Cardiac septum (tissue), 1 donor: Measurements from ENCODE around the gene ENTPD2. TPM values are rescaled to one million over a fixed set of nuclear protein-coding genes. Genes with fewer than 3 reads are reported as not detected.

Experiments
- DNase-seq: peaks from one replicate; pipeline ENCODE4 v3.0.0-alpha.2; 2020; ENCODE audit warnings: low spot score
- intact Hi-C: fragments of 100-400 bp; cut with DNase I; formaldehyde crosslinking; loops from one replicate; pipeline ENCODE4 v1.14.0; 2022
- total RNA-seq: library from RNA; stranded (reverse); fragmentation: NEBNext Ultra II Directional; extraction: Animal tissue kit (Norgen Biotek cat#: 25700); gene quantifications from one replicate; pipeline ENCODE4 v1.2.1, GENCODE V29; 2021
- donor health status: DM: no; HTN: no; CAD: no.

Gene ENTPD2
- total RNA-seq, 1 donor from 2014 or later, result 0.92 TPM

GRCh38 chr9:137022662-137023008, 31.2 kb downstream of the ENTPD2 start:
- no peak for DNase-seq
- intact Hi-C loops, result no loop called here

DNA sequence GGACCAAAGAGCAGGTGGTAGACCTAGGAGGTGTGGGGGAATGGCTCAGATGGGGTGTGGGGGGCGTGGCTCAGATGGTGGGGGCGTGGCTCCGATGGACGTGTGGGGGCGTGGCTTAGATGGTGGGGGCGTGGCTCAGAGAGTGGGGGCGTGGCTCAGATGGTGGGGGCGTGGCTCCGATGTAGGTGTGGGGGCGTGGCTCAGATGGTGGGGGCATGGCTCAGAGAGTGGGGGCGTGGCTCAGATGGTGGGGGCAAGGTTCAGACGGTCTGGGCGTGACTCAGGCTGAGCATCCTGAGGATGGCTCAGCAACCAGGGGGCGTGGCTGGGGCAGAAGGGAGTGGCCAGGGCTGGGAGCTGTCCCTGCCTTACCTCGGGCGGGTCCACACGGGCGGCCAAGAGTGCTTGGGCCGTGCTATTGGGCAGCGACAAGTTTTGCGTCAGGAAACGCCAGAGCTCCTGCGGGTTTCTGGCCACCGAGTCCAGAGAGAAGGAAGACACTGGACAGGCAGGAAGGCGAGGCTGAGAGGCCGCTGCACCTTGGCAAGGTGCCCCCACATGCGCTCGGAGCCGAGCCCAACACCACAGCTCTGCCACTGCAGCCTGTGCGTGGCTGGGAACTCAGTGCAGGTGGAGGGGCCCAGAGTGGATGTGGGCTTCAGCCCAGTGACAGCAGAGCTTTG, 31.7 kb downstream of the ENTPD2 start:
- DNase-seq, result no peak
- intact Hi-C loops, result no loop called here

- no peak for DNase-seq
- intact Hi-C loops, result no loop called here
These were observed 32.3 kb downstream of the ENTPD2 start for GRCh38 chr9:137021568-137021978.

DNA sequence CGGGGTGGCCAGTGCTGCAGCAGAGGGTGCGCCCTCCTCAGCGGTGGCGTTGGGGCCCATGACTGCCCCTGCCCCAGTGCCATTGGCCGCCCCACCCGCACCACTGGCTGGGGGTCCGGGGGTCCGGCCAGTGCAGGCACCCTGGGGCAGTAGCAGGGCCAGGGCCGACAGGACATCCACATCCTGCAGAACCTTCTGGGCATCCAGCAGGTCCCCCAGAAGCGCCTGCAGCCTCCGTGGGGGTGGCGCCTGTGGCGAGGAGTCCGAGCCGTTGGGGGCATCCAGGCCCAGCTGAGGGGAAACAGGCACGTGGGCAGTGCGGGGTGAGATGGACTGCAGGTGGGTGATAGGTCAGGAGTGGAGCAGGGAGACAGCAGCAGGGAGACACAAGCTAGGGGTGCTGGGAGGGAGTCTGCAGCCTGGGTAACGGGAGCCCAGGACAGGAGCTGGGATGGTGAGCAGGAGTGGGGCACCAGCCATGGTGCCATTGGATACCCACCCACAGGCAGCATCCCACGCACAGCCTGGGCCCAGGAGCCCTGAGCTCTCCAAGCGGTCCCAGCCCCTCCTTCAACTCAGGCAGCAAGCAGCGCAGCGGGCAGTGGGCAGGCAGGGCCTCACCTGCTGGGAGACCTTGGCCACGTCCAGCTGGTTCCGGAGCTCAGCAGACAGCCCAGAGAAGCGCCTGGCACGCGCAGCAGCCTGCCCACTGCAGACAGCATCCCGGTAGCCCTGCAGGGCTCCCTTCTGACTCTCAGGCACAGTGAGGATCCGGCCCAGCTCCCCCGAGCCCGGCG, 32.9 kb downstream of the ENTPD2 start:
- intact Hi-C loops, result no loop called here

GRCh38 chr9:137019891-137020683, 33.8 kb downstream of the ENTPD2 start:
- intact Hi-C loops, result no loop called here

More for the DNA sequence above, 32.9 kb downstream of the ENTPD2 start:
- DNase-seq, result no peak

GRCh38 chr9:137018761-137019559, 34.9 kb downstream of the ENTPD2 start:
- no peak for DNase-seq
- intact Hi-C loops, result no loop called here

More at GRCh38 chr9:137019891-137020683, 33.8 kb downstream of the ENTPD2 start:
- no peak for DNase-seq

DNA sequence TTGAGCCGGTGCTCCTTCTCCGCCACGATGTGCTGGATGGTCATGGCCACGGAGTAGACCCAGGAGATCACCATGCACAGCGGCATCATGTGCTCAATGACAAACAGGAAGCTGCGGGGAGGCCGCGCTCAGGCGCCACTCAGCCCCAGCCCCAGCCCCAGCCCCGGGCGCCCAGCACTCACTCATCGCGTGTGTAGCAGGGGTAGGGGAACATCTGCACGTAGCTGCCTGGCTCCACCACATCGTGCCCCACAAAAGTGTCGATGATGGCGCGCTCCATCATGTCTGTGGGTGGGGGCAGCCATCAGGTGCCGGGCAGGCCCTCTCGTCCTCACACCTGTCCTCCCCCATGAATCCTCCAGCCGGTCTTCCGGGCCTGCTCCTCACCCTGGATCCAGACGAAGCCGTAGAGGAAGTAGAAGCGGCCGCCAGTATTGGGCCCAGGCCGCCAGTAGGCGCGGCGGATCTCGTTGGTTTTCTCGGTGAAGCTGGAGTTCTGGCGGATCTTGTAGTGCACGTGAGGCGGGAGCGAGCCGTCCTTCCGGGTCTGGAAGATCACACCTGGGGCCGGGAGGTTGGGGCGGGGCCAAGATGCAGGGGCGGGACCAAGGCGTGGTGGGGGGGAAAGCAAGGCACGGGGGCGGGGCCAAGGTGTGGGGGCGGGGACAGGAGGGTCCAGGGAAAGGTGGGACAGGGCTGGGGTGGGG, 35.9 kb downstream of the ENTPD2 start:
- intact Hi-C loops, result no loop called here
- no peak for DNase-seq

GRCh38 chr9:137017071-137017470, 36.8 kb downstream of the ENTPD2 start:
- intact Hi-C loops, result no loop called here
- no peak for DNase-seq

DNA sequence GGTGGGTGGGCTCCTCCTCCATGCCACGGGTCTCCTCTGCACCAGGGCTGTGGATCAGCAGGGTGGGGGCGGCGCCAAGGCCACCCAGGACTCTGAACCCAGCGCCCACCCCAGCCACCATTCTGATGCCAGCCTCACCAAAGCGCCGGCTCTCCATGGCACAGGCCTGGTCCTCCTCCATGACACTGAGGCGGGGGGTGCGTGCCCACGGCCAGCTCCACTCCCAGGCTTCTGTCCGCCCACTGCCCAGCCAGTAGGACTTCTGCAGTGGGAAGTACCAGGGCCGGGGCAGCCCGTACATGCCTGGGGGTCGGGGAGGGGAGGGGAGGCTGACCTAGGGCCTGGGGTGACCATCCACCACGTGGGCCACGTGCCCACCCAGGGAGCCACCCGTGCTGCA, 37.4 kb downstream of the ENTPD2 start:
- intact Hi-C loops, result no loop called here
- DNase-seq, result no peak

DNA sequence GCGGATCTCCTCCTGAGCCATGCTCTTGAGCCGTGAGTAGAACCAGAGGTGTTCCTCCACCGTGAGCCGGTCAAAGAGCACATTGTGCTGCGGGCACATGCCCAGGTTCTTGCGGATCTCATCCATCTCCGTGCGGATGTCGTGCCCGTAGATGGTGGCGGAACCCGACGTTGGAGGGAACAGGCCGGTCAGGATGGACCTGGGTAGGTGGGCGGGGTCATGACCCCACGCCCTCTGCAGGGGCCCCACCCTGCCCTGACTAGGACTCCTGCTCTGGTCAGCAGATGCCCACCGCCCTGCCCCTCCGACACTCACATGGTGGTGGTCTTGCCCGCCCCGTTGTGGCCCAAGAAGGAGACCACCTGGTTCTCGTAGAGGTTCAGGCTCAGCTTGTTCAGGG, 37.9 kb downstream of the ENTPD2 start:
- no peak for DNase-seq
- intact Hi-C loops, result no loop called here

DNA sequence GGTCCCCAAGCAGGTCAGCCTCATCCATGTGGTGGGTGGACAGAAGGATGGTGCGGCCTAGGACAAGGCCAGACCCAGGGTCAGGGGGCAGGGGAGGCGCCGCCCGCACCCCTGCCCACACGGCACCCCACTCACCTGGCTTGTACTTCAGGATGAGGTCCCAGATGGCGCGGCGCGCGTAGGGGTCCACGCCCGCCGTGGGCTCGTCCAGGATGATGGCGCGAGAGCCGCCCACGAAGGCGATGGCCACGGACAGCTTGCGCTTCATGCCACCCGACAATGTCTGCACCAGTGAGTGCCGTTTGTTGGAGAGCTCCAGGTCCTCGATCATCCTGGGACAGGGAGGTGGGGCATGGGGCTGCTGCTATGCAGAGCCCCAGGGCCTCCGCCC, 38.3 kb downstream of the ENTPD2 start:
- intact Hi-C loops, result no loop called here
- DNase-seq, result no peak

DNA sequence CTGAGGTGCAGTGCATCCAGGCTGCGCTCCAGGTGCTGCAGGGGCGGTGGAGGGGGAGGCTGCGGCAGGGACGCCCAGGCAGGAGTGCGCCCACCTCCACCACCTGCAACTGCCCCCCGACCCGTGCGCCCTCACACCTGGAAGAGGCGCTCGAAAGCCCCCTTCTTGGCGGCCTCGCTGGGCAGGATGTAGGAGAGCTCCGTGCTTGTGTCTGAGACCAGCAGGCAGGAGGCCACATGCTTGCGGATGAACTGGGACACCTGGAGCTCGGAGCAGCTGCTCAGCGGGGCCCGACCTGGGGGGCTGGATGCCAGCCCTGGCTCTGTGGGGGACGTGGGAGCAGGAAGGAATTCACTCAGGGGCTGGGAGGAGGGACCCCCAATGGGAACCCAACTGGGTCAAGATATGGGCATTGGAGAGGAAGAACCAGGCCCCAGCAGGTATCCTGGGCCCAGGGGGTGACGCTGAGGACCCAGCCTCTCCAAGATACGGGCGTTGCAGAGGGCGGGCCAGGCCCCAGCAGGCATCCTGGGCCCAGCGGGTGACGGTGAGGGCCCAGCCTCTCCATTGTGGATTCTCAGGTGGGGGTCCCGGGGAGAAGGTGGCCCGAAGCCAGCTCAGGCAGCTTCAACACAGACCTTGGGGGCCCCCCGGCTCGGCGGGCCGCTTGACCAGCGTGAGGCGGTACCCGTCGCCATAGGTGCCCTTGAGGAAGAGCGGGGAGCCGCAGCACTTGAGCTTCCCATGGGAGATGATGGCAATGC, 38.9 kb downstream of the ENTPD2 start:
- intact Hi-C loops, result no loop called here
- DNase-seq, result no peak

GRCh38 chr9:137014166-137014565, 39.7 kb downstream of the ENTPD2 start:
- DNase-seq, result no peak
- intact Hi-C loops, result no loop called here

GRCh38 chr9:137013571-137013940, 40.3 kb downstream of the ENTPD2 start:
- intact Hi-C loops, result no loop called here
- DNase-seq, result no peak

DNA sequence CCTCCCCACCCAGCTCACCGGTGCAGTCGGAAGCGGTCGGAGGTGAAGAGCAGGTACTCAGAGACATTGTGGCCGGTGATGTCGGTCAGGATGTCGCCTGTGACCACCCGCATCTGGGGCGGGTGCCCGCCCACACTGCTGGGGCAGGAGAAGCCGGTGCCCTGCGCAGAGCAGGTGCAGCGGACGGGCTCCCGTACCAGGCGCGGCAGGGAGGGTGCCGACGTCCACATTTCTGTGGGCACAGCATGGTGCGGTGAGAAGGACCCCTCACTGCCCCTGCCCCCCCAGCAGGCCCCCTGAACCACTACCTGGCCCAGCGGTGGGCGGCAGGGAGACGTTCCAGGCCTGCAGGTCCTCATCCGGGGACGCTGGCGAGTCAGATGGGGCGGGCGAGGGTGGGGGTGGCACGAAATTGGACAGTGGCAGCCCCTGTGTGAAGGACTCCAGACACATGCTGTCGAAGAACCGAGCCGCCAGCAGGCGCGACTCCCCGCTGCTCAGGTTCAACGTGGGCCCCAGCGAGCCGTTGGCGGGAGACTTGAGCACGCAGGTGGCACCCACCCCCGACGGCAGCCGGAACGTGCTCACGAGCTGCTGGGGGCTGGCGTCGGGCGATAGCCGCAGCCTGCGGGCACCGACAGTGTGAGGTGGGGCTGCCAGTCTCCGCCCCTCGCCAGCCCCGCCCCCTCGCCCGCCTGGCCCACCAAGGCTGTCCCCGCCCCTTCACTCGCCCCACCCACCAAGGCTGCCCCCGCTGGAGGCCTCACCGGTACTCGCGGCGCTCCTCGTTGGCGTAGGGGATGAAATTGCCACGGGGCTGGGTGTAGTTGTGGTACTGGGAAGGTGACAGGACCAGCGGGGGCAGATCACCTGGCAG, 40.9 kb downstream of the ENTPD2 start:
- no peak for DNase-seq
- intact Hi-C loops, result no loop called here

GRCh38 chr9:137011907-137012675, 41.8 kb downstream of the ENTPD2 start:
- intact Hi-C loops, result no loop called here
- DNase-seq, result no peak

DNA sequence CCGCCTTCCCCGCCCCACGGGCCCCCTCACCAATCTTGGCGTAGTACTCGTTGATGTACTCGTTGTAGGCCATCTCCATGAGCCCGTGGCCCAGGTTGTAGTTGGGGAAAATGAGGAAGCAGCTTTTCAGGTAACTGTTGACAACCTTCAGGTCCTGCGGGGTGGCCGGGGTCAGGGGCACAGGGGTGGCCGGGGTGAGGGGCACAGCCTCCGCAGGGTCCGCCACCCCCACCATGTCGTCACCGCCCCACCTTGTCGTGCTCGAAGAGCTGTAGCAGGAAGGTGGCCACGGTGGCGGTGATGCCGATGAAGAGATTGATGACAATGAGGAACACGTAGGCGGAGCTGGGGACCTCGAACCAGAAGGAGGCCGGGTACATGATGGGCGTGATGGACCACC, 42.7 kb downstream of the ENTPD2 start:
- intact Hi-C loops, result no loop called here
- DNase-seq, result no peak
